GM12874 (cell line): ENCODE data around the gene CEP192.

Experiments used
- TF ChIP-seq, protein P1 (sequence below): IDR thresholded peaks from 2 replicates; pipeline ENCODE4 v1.5.1; 2011; ENCODE audit warnings: low read depth, mild to moderate bottlenecking, control low read depth, low read length, moderate library complexity; ENCODE audit not compliant: insufficient read depth

CEP192 gene

DNA sequence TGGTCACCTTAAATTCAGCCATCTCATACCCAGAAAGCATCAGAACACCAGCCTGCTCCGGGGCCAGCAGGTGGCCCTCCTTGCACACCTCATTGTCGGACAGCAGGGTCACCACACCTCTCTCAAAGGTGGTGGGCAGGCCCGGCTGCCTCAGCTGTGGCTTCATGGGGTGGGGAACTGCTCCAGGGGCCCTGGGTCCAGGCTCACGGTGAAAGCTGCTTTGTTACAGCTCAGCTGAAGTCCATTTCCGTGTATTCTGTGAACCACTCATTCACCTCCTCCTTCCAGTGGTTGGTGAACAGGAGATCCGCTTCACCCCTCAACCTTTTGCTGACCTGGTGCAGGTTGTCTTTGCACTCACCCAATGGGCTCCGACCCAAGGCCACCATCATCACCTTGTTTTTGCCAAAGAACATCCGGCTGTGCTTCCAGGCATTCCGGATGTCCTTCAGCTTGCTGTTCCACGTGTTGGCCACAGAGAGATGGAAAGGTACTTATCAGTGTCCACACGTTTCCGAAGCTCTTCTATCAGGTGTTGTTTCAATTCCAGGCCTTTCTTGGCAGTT is 148.8 kb downstream of the CEP192 start:
- TF ChIP-seq, protein P1, sequence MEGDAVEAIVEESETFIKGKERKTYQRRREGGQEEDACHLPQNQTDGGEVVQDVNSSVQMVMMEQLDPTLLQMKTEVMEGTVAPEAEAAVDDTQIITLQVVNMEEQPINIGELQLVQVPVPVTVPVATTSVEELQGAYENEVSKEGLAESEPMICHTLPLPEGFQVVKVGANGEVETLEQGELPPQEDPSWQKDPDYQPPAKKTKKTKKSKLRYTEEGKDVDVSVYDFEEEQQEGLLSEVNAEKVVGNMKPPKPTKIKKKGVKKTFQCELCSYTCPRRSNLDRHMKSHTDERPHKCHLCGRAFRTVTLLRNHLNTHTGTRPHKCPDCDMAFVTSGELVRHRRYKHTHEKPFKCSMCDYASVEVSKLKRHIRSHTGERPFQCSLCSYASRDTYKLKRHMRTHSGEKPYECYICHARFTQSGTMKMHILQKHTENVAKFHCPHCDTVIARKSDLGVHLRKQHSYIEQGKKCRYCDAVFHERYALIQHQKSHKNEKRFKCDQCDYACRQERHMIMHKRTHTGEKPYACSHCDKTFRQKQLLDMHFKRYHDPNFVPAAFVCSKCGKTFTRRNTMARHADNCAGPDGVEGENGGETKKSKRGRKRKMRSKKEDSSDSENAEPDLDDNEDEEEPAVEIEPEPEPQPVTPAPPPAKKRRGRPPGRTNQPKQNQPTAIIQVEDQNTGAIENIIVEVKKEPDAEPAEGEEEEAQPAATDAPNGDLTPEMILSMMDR, result no peak

DNA sequence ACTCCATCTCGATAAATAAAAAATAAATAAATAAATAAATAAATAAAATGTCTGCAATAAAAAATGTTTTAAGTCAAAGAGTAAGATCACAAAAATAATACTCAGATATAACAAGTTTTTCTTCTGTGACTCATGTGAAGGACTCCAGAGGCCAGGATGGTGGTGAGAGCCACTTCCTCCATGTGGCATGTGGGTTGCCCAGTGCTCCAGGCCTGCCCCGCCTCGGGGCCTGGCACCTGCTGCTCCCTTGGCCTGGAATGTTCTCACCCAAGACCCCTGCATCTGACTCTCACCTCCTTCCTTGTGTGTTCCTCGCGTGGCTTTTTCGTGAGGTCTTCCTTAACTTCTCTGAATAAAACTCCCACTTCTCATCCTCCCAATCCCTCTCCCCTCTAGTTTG is 150.0 kb downstream of the CEP192 start:
- TF ChIP-seq, protein P1, result no peak

DNA sequence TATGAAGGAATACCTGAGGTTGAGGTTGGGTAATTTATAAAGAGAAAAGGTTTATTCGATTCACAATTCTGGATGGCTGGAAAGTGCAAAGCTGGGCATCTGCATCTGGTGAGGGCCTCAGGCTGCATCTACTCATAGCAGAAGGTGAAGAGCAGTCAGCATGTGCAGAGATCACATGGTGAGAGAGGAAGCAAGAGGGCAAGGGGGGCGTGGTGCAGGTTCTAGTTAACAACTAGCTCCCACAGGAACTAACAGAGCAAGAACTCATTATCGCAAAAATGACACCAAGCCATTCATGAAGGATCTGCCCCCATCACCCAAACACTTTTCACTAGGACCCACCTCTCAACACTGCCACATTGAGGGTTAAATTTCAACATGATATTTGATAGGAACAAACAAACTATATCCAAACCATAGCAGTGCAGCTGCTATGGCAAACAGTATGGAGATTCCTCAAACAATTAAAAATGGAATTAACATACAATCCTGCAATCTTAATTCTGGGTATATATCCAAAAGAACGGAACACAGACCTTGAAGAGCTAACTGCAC is 154.6 kb downstream of the CEP192 start:
- TF ChIP-seq, protein P1, result no peak

DNA sequence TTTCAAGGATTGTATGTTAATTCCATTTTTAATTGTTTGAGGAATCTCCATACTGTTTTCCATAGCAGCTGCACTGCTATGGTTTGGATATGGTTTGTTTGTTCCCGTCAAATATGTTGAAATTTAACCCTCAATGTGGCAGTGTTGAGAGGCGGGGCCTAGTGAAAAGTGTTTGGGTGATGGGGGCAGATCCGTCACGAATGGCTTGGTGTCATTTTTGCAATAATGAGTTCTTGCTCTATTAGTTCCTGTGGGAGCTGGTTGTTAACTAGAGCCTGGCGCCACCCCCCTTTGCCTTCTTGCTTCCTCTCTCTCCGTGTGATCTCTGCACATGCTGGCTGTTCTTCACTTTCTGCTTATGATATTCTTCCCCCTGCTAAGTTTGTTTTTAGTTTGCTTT is 156.0 kb downstream of the CEP192 start:
- TF ChIP-seq, protein P1, result no peak

DNA sequence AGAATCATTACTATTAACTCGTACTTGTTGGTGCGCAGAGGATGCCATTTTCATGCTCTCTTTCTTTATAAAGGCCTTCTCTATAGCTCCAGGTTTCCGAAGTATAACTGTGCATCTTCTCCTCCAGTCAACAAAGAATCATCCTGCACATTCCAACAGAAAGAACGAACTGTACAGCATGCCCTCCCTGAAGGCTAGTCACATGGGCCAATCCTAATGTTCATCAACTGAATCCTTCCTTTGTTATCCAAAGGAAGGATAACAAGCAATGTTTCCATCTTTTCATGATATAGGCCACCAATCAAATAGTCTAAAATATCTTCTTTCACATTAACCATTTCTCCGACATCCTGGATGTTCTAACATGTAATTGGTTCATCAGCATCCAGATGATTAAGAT is 160.5 kb downstream of the CEP192 start:
- TF ChIP-seq, protein P1, result no peak

DNA sequence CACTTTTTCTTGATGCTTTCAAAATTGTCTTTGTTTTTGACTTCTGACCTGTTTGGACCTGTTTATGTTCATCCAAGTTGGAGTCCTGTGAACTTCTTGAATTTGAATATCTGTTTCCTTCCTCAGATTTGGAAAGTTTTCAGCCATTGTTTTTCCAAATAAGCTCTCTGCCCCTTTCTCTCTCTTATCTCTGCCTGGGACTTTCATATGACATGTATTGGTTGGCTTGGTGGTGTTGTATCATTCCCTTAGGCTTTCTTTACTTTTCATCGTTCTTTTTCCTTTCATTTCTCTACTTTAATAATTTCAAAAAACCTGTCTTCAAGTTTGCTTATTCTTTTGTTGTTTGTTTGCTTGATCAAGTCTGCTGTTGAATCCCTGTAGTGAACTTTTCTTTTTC is 167.3 kb downstream of the CEP192 start:
- TF ChIP-seq, protein P1, result no peak

DNA sequence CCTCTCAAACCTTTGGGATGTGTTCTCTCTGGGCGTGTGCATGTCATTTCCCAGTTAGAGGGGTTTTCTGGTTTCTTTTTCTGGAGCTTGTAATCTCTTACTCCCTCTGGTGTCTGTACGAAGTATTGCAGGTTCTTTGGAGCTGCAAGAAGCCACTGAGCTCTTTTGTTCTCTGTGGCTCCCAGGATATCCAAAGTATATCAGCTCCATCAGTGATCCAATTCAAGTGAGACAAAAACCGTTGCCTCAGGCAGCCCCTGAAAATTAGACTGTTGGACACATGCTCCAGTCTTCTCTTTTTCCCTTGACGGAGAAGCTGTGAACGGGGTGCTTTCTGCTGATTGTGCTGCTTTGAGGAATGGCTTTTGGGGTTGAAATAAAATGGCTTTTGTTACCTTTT is 168.4 kb downstream of the CEP192 start:
- TF ChIP-seq, protein P1, result peak; percentile 74
